ENCODE data around the gene ST6GALNAC2.

Gene ST6GALNAC2

DNA sequence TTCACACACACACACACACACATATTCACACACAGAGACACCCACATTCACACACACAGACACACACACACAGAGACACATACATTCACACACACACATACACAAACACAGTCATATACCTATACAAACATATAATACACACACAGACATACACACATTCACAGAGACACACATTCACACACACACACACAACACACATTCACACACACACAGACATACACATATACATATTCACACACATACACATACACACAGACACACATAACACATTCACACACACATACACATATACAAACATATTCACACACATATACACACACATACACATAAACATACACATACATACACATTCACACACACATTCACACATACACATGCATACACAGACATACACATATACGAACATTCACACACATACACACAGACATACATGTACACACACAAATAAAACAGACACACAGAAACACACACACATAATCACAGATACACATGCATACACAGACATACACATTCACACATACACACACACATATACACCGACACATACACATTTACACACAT is 37.9 kb downstream of the ST6GALNAC2 start (continued):
- TF ChIP-seq, protein P1, sequence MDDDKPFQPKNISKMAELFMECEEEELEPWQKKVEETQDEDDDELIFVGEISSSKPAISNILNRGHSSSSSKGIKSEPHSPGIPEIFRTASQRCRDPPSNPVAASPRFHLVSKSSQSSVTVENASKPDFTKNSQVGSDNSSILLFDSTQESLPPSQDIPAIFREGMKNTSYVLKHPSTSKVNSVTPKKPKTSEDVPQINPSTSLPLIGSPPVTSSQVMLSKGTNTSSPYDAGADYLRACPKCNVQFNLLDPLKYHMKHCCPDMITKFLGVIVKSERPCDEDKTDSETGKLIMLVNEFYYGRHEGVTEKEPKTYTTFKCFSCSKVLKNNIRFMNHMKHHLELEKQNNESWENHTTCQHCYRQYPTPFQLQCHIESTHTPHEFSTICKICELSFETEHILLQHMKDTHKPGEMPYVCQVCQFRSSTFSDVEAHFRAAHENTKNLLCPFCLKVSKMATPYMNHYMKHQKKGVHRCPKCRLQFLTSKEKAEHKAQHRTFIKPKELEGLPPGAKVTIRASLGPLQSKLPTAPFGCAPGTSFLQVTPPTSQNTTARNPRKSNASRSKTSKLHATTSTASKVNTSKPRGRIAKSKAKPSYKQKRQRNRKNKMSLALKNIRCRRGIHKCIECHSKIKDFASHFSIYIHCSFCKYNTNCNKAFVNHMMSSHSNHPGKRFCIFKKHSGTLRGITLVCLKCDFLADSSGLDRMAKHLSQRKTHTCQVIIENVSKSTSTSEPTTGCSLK (tag by site-specific recombination; IDR thresholded peaks at IDR 0.05): no peak
- TF ChIP-seq, protein P2, sequence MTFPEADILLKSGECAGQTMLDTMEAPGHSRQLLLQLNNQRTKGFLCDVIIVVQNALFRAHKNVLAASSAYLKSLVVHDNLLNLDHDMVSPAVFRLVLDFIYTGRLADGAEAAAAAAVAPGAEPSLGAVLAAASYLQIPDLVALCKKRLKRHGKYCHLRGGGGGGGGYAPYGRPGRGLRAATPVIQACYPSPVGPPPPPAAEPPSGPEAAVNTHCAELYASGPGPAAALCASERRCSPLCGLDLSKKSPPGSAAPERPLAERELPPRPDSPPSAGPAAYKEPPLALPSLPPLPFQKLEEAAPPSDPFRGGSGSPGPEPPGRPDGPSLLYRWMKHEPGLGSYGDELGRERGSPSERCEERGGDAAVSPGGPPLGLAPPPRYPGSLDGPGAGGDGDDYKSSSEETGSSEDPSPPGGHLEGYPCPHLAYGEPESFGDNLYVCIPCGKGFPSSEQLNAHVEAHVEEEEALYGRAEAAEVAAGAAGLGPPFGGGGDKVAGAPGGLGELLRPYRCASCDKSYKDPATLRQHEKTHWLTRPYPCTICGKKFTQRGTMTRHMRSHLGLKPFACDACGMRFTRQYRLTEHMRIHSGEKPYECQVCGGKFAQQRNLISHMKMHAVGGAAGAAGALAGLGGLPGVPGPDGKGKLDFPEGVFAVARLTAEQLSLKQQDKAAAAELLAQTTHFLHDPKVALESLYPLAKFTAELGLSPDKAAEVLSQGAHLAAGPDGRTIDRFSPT (tag by site-specific recombination; IDR thresholded peaks at IDR 0.05): no peak
- TF ChIP-seq, protein P3, sequence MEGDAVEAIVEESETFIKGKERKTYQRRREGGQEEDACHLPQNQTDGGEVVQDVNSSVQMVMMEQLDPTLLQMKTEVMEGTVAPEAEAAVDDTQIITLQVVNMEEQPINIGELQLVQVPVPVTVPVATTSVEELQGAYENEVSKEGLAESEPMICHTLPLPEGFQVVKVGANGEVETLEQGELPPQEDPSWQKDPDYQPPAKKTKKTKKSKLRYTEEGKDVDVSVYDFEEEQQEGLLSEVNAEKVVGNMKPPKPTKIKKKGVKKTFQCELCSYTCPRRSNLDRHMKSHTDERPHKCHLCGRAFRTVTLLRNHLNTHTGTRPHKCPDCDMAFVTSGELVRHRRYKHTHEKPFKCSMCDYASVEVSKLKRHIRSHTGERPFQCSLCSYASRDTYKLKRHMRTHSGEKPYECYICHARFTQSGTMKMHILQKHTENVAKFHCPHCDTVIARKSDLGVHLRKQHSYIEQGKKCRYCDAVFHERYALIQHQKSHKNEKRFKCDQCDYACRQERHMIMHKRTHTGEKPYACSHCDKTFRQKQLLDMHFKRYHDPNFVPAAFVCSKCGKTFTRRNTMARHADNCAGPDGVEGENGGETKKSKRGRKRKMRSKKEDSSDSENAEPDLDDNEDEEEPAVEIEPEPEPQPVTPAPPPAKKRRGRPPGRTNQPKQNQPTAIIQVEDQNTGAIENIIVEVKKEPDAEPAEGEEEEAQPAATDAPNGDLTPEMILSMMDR (tag by site-specific recombination; IDR thresholded peaks at IDR 0.05): peak; percentile 8; the same call in 1 of the 2 replicates
- TF ChIP-seq ZNF132 (tag by site-specific recombination; IDR thresholded peaks at IDR 0.05; ENCODE audit: borderline replicate concordance) (no peak), ZNF114 (tag by site-specific recombination; IDR thresholded peaks at IDR 0.05) (0 out of 2 replicates have a peak, but pooled peaks have one; percentile 24), ZNF302 (tag by site-specific recombination; IDR thresholded peaks at IDR 0.05; ENCODE audit: low read depth) (no peak), ZNF341 (tag by site-specific recombination; IDR thresholded peaks at IDR 0.05; ENCODE audit: low read depth) (no peak), HOXC10 (CRISPR knock-in tag; IDR thresholded peaks at IDR 0.05) (no peak), ZNF239 (tag by site-specific recombination; IDR thresholded peaks at IDR 0.05) (peak; percentile 75; the same call in 1 of the 2 replicates), ZNF843 (tag by site-specific recombination; IDR thresholded peaks at IDR 0.05) (no peak), ZNF10 (tag by site-specific recombination; IDR thresholded peaks at IDR 0.05) (no peak), ZNF549 (tag by site-specific recombination; IDR thresholded peaks at IDR 0.05) (no peak), WT1 (tag by site-specific recombination; IDR thresholded peaks at IDR 0.05) (no peak), ZNF473 (tag by site-specific recombination; IDR thresholded peaks at IDR 0.05) (no peak; the same call in 1 of the 2 replicates), ZNF561 (tag by site-specific recombination; IDR thresholded peaks at IDR 0.05; ENCODE audit: borderline replicate concordance) (no peak), OVOL3 (tag by site-specific recombination; IDR thresholded peaks at IDR 0.05) (no peak), ZSCAN16 (tag by site-specific recombination; IDR thresholded peaks at IDR 0.05) (no peak), ZNF335 (tag by site-specific recombination; conservative IDR thresholded peaks at IDR 0.05) (no peak), ZNF510 (tag by site-specific recombination; IDR thresholded peaks at IDR 0.05; ENCODE audit: insufficient replicate concordance) (no peak), ZNF548 (tag by site-specific recombination; IDR thresholded peaks at IDR 0.05) (no peak), ZNF350 (tag by site-specific recombination; IDR thresholded peaks at IDR 0.05) (no peak), ZNF37A (tag by site-specific recombination; IDR thresholded peaks at IDR 0.05) (no peak), FEZF1 (tag by site-specific recombination; IDR thresholded peaks at IDR 0.05) (no peak), ZNF660 (tag by site-specific recombination; IDR thresholded peaks at IDR 0.05) (no peak)
- TF ChIP-seq, protein P4, sequence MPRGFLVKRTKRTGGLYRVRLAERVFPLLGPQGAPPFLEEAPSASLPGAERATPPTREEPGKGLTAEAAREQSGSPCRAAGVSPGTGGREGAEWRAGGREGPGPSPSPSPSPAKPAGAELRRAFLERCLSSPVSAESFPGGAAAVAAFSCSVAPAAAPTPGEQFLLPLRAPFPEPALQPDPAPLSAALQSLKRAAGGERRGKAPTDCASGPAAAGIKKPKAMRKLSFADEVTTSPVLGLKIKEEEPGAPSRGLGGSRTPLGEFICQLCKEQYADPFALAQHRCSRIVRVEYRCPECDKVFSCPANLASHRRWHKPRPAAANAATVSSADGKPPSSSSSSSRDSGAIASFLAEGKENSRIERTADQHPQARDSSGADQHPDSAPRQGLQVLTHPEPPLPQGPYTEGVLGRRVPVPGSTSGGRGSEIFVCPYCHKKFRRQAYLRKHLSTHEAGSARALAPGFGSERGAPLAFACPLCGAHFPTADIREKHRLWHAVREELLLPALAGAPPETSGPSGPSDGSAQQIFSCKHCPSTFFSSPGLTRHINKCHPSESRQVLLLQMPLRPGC (tag by site-specific recombination; IDR thresholded peaks at IDR 0.05): no peak
- TF ChIP-seq, protein P5, sequence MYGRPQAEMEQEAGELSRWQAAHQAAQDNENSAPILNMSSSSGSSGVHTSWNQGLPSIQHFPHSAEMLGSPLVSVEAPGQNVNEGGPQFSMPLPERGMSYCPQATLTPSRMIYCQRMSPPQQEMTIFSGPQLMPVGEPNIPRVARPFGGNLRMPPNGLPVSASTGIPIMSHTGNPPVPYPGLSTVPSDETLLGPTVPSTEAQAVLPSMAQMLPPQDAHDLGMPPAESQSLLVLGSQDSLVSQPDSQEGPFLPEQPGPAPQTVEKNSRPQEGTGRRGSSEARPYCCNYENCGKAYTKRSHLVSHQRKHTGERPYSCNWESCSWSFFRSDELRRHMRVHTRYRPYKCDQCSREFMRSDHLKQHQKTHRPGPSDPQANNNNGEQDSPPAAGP (tag by site-specific recombination; IDR thresholded peaks at IDR 0.05): no peak
- TF ChIP-seq, protein P6, sequence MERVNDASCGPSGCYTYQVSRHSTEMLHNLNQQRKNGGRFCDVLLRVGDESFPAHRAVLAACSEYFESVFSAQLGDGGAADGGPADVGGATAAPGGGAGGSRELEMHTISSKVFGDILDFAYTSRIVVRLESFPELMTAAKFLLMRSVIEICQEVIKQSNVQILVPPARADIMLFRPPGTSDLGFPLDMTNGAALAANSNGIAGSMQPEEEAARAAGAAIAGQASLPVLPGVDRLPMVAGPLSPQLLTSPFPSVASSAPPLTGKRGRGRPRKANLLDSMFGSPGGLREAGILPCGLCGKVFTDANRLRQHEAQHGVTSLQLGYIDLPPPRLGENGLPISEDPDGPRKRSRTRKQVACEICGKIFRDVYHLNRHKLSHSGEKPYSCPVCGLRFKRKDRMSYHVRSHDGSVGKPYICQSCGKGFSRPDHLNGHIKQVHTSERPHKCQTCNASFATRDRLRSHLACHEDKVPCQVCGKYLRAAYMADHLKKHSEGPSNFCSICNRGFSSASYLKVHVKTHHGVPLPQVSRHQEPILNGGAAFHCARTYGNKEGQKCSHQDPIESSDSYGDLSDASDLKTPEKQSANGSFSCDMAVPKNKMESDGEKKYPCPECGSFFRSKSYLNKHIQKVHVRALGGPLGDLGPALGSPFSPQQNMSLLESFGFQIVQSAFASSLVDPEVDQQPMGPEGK (tag by site-specific recombination; IDR thresholded peaks at IDR 0.05): no peak
- TF ChIP-seq, protein P7, sequence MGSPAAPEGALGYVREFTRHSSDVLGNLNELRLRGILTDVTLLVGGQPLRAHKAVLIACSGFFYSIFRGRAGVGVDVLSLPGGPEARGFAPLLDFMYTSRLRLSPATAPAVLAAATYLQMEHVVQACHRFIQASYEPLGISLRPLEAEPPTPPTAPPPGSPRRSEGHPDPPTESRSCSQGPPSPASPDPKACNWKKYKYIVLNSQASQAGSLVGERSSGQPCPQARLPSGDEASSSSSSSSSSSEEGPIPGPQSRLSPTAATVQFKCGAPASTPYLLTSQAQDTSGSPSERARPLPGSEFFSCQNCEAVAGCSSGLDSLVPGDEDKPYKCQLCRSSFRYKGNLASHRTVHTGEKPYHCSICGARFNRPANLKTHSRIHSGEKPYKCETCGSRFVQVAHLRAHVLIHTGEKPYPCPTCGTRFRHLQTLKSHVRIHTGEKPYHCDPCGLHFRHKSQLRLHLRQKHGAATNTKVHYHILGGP (tag by site-specific recombination; IDR thresholded peaks at IDR 0.05): no peak; the same call in 1 of the 2 replicates
